Aorta (tissue), 4 donors: ENCODE measurements around the gene NR2F1-AS1. TPM values are rescaled to one million over a fixed set of nuclear protein-coding genes. Genes with fewer than 3 reads are reported as not detected.

ENCODE experiments used
- polyA plus RNA-seq, 2 donors: library from polyadenylated mRNA; stranded (reverse); fragments of 200-250 nt; gene quantifications; one replicate each; pipeline ENCODE4 v1.2.3, GENCODE V29; 2013
- total RNA-seq, 2 donors: library from RNA; stranded (reverse); fragmentation: NEBNext Ultra II Directional; extraction: Animal tissue kit (Norgen Biotek cat#: 25700); gene quantifications; one replicate each; pipeline ENCODE4 v1.2.1, GENCODE V29; 2021
- donor health status: healthy with polysubstance abuse.
- donor health status: Bipolar disorder and iron deficiency.
- donor health status: DM: no; HTN: no; CAD: no.
- donor health status: DM: yes; HTN: yes; CAD: no.

The NR2F1-AS1 gene
- total and polyA plus RNA-seq, 4 donors: 0.08 to 16.8 (median 5.2) TPM

Other genes with a start within 250 kb of the NR2F1-AS1 start
- 10 to 100 TPM in 1 of 2 donors, 1 to 10 TPM in 1; 10.0 to 27.0 TPM for gene NR2F1, start 2.0 kb upstream of the NR2F1-AS1 start, total RNA-seq
- gene NR2F1, start 2.0 kb upstream of the NR2F1-AS1 start, polyA plus RNA-seq: under 1 TPM in 1 of 2 donors, not detected in 1; 0.72 TPM
- 1 to 10 TPM; 2.8 to 5.1 TPM for gene POU5F2, start 160.4 kb upstream of the NR2F1-AS1 start, total RNA-seq
- under 1 TPM in 1 of 2 donors, not detected in 1; 0.10 TPM for gene POU5F2, start 160.4 kb upstream of the NR2F1-AS1 start, polyA plus RNA-seq